ENCODE results near the gene IL31RA.

Gene IL31RA

DNA sequence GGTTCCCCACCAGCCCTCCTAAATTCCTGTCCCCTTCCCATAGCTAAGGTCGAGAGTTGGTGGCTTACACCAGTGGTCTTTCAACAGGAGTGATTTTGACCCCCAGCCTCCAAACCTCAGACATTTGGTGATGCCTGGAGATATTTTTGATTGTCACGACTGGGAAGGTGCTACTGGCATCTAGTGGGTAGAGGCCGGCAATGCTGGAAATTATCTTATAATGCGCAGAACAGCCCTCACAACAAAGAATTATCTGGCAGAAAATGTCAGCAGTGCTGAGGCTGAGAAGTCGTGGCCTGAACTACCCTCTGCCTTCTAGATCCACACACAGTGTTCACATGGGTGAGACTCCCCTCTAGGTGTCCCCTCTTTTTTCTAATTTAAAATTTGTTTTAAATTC, 69.6 kb downstream of the IL31RA start:
- Histone ChIP-seq H2AFZ (ENCODE audit: low read depth, low read length) (no peak overlapping the region), H3K4me3 (ENCODE audit: low read depth in 1 of 2, low read length in 2 of 2) (no peak overlapping the region), H3K9ac (ENCODE audit: low read depth, low read length) (no peak overlapping the region), H3K27me3 (ENCODE audit: insufficient read depth, low read length, poor library complexity) (peaks cover 7% of the 10 kb centered on the region), H3K9me3 (ENCODE audit: insufficient read depth, low read length, severe bottlenecking) (no peaks in the 10 kb centered on the region), H3K36me3 (ENCODE audit: insufficient read depth, low read length) (no peaks in the 10 kb centered on the region), H4K20me1 (ENCODE audit: insufficient read depth, low read length) (no peaks in the 10 kb centered on the region), H3K27ac (ENCODE audit: low read length) (no peak overlapping the region), H3K79me2 (ENCODE audit: insufficient read depth, low read length) (no peaks in the 10 kb centered on the region), H3K4me2 (ENCODE audit: insufficient read depth, low read length) (no peak overlapping the region), H3K4me1 (ENCODE audit: insufficient read depth, low read length) (peaks cover 13% of the 10 kb centered on the region)
- TF ChIP-seq, protein P1, sequence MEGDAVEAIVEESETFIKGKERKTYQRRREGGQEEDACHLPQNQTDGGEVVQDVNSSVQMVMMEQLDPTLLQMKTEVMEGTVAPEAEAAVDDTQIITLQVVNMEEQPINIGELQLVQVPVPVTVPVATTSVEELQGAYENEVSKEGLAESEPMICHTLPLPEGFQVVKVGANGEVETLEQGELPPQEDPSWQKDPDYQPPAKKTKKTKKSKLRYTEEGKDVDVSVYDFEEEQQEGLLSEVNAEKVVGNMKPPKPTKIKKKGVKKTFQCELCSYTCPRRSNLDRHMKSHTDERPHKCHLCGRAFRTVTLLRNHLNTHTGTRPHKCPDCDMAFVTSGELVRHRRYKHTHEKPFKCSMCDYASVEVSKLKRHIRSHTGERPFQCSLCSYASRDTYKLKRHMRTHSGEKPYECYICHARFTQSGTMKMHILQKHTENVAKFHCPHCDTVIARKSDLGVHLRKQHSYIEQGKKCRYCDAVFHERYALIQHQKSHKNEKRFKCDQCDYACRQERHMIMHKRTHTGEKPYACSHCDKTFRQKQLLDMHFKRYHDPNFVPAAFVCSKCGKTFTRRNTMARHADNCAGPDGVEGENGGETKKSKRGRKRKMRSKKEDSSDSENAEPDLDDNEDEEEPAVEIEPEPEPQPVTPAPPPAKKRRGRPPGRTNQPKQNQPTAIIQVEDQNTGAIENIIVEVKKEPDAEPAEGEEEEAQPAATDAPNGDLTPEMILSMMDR (IDR thresholded peaks at IDR 0.05; ENCODE audit: borderline replicate concordance, extremely low read depth, low read length, poor library complexity, severe bottlenecking), result peak; percentile 41
- no peak for TF ChIP-seq EZH2 (IDR thresholded peaks at IDR 0.05; ENCODE audit: borderline replicate concordance, low read depth, low read length, severe bottlenecking)
- ATAC-seq (ENCODE audit: insufficient read depth, low read depth), result no peak
- no peak for DNase-seq

DNA sequence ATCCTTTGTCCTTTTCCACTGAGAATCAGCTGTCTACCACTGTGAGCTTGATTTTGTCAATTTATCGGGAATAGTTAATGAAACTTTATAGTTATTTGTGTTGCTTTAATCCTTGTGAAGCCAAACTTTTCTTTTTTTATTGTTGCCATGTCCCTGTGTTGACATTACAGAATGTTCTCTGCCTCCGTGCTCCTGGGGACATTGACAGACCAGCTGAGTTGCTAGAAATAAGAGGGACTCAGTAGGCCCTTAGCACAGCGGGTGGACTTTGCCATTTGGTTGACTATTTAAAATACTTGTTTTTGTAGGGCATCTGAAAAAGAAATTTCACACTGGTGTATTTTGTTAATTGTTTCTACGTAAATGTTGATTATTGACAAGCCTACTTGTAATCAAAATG, 70.5 kb downstream of the IL31RA start:
- no peak overlapping the region for H3K9ac ChIP-seq (ENCODE audit: low read depth, low read length)
- H3K36me3 ChIP-seq (ENCODE audit: insufficient read depth, low read length), result no peaks in the 10 kb centered on the region
- DNase-seq, result no peak
- H3K4me2 ChIP-seq (ENCODE audit: insufficient read depth, low read length), result no peak overlapping the region
- no peaks in the 10 kb centered on the region for H3K79me2 ChIP-seq (ENCODE audit: insufficient read depth, low read length)
- no peak overlapping the region for H3K4me3 ChIP-seq (ENCODE audit: low read depth in 1 of 2, low read length in 2 of 2)
- no peak for ATAC-seq (ENCODE audit: insufficient read depth, low read depth)
- H3K9me3 ChIP-seq (ENCODE audit: insufficient read depth, low read length, severe bottlenecking), result no peaks in the 10 kb centered on the region
- no peak for TF ChIP-seq EZH2 (IDR thresholded peaks at IDR 0.05; ENCODE audit: borderline replicate concordance, low read depth, low read length, severe bottlenecking)
- TF ChIP-seq, protein P1 (IDR thresholded peaks at IDR 0.05; ENCODE audit: borderline replicate concordance, extremely low read depth, low read length, poor library complexity, severe bottlenecking), result no peak
- no peaks in the 10 kb centered on the region for H4K20me1 ChIP-seq (ENCODE audit: insufficient read depth, low read length)
- H3K27ac ChIP-seq (ENCODE audit: low read length), result no peak overlapping the region
- peaks cover 7% of the 10 kb centered on the region for H3K27me3 ChIP-seq (ENCODE audit: insufficient read depth, low read length, poor library complexity)
- peaks cover 13% of the 10 kb centered on the region for H3K4me1 ChIP-seq (ENCODE audit: insufficient read depth, low read length)
- H2AFZ ChIP-seq (ENCODE audit: low read depth, low read length), result no peak overlapping the region

DNA sequence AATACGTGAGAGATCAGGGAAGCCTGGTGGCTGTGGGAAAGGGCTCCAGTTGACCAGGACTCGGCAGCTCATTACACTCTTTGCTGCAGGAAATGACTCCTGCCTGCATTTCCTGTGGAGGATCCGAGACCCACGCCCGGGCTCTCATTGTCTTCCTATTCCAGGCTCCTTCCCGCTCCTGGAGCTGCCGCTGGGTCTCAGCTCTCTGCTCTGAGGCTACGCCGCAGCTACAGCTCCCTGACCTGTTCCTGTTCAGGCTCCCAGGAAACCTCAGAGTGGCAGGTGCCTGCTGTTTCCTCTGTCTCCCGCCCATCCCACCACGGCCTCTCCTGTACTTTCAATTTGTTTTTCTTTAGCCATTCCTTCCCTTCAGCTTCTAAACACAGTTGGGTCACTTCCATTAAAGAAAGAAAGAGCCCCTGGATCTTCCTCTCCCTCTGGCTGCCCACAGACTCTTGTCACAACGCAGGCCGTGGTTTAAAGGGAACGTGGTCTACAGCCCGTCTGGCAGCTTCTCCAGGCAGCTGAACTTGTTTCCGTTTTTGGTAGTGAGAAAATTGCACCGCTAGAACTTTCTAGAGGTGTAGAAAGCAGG, 72.1 kb downstream of the IL31RA start:
- peak overlapping the region; percentile 11 to 51; a peak in 3 of 4 replicates for H3K4me3 ChIP-seq (ENCODE audit: low read depth in 1 of 2, low read length in 2 of 2)
- H4K20me1 ChIP-seq (ENCODE audit: insufficient read depth, low read length), result no peaks in the 10 kb centered on the region
- 0 out of 2 replicates have a peak overlapping the region, but pooled peaks have one; percentile 10 for H3K27ac ChIP-seq (ENCODE audit: low read length)
- no peaks in the 10 kb centered on the region for H3K36me3 ChIP-seq (ENCODE audit: insufficient read depth, low read length)
- no peaks in the 10 kb centered on the region for H3K9me3 ChIP-seq (ENCODE audit: insufficient read depth, low read length, severe bottlenecking)
- ATAC-seq (ENCODE audit: insufficient read depth, low read depth) (peak; percentile 76), DNase-seq (peak; percentile 39)
- peak overlapping the region; percentile 63 for H3K4me2 ChIP-seq (ENCODE audit: insufficient read depth, low read length)
- no peak for TF ChIP-seq EZH2 (IDR thresholded peaks at IDR 0.05; ENCODE audit: borderline replicate concordance, low read depth, low read length, severe bottlenecking)
- TF ChIP-seq, protein P1 (IDR thresholded peaks at IDR 0.05; ENCODE audit: borderline replicate concordance, extremely low read depth, low read length, poor library complexity, severe bottlenecking), result no peak
- H3K79me2 ChIP-seq (ENCODE audit: insufficient read depth, low read length), result no peaks in the 10 kb centered on the region
- H3K4me1 ChIP-seq (ENCODE audit: insufficient read depth, low read length), result peaks cover 13% of the 10 kb centered on the region
- H2AFZ ChIP-seq (ENCODE audit: low read depth, low read length), result peak overlapping the region; percentile 67
- peaks cover 7% of the 10 kb centered on the region for H3K27me3 ChIP-seq (ENCODE audit: insufficient read depth, low read length, poor library complexity)
- H3K9ac ChIP-seq (ENCODE audit: low read depth, low read length), result peak overlapping the region; percentile 16; the same call in 1 of the 2 replicates

All from DND-41 (cell line).